GM12872 (cell line): ENCODE measurements around the gene SHROOM2.

Experiments
- TF ChIP-seq, protein P1 (sequence below): IDR thresholded peaks from 3 replicates; pipeline ENCODE4 v1.5.1; 2011; ENCODE audit warnings: low read depth, mild to moderate bottlenecking, low read length, moderate library complexity; ENCODE audit not compliant: insufficient read depth

Gene SHROOM2

DNA sequence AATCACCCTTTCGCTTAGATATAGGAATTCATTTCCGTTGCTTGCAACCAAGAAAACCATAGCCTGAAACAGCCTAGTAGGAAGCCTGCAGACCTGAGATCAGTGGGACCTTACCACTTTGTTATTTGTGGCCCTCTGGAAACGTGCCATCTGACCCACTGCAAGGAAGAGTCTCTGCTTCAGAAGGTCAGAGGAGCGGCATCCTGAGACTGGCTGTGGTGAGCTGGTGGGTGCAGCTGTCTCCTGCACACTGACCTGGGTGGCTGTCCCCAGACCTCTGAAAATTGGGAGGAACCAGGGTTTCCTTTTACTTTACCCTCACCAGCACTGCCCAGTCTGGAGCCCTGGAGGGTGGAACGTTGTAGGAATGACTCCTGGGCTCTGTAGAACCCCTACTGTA is 18.2 kb downstream of the SHROOM2 start:
- TF ChIP-seq, protein P1, sequence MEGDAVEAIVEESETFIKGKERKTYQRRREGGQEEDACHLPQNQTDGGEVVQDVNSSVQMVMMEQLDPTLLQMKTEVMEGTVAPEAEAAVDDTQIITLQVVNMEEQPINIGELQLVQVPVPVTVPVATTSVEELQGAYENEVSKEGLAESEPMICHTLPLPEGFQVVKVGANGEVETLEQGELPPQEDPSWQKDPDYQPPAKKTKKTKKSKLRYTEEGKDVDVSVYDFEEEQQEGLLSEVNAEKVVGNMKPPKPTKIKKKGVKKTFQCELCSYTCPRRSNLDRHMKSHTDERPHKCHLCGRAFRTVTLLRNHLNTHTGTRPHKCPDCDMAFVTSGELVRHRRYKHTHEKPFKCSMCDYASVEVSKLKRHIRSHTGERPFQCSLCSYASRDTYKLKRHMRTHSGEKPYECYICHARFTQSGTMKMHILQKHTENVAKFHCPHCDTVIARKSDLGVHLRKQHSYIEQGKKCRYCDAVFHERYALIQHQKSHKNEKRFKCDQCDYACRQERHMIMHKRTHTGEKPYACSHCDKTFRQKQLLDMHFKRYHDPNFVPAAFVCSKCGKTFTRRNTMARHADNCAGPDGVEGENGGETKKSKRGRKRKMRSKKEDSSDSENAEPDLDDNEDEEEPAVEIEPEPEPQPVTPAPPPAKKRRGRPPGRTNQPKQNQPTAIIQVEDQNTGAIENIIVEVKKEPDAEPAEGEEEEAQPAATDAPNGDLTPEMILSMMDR = no peak

DNA sequence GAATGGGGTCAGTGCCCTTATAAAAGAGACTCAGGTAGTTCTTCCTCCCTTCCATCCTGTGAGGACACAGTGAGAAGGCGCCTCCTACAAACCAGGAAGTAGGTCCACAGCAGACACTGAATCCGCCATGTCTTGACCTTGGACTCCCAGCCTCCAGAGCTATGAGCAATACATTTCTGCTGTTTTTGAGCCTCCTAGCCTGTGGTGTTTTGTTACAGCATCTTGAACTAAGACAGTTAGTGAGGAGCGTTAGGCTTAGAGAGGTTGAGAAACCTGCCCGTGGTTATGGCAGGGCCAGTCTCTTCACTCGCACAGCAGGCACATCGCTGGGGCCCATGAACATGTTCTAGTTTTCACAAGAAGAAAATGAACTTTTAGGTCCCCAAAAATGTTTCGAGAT is 19.7 kb downstream of the SHROOM2 start:
- TF ChIP-seq, protein P1 = no peak

DNA sequence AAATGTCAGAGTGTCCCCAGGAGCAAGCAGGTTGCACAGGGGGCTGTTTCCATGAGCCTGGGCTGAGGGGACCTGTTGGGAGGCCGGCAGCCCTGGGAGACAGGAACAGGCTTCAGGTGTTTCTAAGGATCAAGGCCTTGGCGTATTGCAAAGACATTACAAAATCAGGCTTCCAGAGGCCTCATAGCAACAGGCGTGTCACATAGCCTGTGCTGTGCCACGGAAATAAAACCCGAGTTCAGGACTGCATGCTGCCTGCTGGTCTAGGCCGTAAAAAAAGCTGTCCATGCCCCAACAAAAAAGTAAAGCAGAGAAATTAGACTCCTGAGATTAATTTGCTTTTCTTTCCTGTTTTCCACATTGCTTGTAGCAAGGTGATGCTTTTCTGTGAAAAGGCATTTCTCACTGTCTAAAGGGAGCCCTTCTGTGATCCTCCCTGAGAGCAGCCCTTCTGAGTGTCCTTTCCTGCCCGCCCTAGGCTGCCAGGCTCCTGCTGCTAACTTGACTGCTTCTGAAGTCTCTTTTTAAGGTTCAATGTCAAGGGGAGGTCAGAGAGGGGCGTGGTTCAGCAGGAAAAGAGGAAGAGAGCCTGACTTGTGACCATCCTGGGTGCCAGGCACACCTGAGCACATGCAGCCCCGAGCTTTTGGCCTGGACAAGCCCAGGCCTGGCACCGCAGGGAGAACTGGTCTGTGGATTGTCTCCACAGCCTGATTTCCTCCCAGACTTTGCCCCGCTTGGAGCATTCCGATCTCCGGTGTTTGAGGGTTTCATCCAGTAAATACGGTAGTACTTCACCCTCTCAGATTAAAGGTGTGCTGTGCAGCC is 21.3 kb downstream of the SHROOM2 start:
- TF ChIP-seq, protein P1 = no peak

DNA sequence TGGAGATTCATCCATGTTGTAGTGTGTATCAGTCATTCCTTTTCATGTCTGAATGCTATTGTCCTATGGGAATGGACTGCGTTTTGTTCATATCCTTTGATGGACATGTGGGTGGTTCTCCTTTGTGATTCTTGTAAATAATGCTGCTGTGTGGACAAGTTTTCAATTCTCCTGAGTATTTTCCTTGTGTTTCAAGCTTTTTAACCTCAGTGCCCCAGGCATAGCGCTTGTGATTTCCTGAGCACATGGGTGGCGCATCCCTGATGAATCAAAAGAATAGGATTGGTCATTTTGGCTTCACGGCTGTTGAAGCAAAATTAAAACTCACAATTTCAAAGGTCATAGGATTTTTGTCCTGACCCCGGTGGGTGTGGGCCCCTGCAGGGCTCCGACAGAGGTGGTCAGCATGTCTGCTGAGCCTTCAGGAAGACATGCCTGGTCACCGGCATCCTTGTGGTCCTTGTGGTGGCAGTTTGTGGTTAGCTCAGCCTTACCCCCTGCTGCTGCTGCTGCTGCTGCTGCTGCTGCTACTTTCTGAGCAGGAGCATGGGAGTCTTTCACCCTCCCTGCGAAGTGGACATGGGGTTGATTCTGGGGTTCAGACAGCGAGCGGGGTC is 30.0 kb downstream of the SHROOM2 start:
- TF ChIP-seq, protein P1 = no peak

DNA sequence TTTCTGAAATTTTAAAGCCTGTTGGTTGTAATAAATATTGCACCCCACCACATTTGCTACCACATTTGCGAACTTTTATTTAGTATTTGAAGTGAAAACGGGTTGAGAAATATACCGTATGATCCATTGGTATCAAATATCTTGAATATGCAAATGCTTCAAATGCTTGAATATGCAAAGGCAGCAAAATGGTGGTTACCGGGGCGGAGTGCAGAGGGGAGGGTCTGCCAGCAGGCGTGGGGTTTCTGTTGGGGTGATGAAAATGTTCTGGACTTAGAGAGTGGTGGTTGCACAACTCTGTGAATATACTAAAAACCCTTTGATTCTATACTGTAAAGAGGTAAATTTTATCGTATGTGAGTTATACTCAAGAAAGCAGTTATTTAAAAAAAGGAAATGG is 35.3 kb downstream of the SHROOM2 start:
- TF ChIP-seq, protein P1 = no peak

DNA sequence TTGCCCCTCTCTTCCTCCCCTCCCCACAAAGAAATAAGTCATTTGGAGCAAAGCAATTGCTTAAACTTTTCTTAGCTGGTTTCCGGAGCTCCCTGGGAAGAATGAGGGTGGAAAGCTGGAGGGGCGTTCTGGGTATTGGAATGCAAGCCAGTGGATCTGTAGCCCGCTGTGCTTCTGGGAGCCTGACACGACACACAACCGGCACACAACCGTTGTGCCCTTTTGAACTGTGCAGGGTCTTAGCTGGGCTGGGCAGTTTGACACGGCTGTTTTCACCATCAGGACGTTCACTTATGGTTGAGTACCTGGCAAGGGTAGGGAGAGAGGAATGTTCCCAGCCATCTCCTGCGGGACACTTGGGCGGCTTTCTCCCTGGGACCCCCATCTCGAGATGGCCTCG is 38.3 kb downstream of the SHROOM2 start:
- TF ChIP-seq, protein P1 = no peak

DNA sequence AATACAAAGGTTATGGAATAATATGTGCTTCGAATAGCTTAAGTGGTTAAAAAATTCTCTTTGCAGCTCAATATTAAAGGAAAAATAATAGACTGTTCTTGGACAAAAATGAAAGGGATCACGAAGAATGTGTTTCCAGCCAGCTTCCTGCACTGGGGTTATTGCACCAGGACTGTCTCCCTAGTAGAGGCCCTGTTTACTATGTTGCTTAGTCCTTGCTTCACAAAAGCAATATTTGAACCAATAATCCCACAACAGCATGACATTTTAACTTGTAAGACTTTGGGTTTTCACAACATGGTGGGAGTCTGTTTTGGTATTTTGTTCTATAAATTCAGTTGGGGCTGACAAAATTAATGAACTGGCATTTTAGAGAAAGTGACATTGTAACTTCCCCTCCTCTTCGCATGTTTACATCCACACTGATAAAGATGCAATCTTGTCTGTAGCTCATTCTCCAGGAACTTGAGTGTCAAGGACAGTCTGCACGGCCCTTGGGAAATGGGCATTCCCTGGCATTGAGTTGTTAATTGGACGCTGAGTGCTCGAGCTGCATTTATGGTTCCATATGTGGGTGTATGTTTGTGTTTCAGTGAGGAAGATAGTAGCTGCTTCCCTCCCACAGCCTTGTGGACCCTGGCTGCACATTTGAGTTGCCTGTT is 39.0 kb downstream of the SHROOM2 start:
- TF ChIP-seq, protein P1 = no peak
